ENCODE results near the gene FAM13C.

- no peak for TF ChIP-seq POLR2A (IDR thresholded peaks at IDR 0.05)
- TF ChIP-seq EP300 (IDR thresholded peaks at IDR 0.05): no peak
- no peak for TF ChIP-seq CTCF (IDR thresholded peaks at IDR 0.05)
Observed at GRCh38 chr10:59339351-59339750, 23.0 kb downstream of the FAM13C start.

All from tibial nerve (tissue), 4 donors.